SU-DHL-6 (cell line): ENCODE data around the gene ZC3H7B.

ENCODE experiments used
- EZH2phosphoT487 ChIP-seq: fragments of 200-600 bp; sonication (generic), shearing (Covaris generic); conservative IDR thresholded peaks from 2 replicates; pipeline ENCODE4 v1.6.1; 2018; ENCODE audit warnings: mild to moderate bottlenecking, antibody characterized with exemption, low read length, moderate library complexity, mixed read lengths
- TF ChIP-seq, protein P1 (sequence below): fragments of 200-600 bp; sonication (generic); IDR thresholded peaks from one replicate; pipeline ENCODE4 v1.5.1; 2017; ENCODE audit warnings: antibody characterized with exemption, mild to moderate bottlenecking, low read length, moderate library complexity; ENCODE audit not compliant: insufficient read depth, poor library complexity, severe bottlenecking

DNA sequence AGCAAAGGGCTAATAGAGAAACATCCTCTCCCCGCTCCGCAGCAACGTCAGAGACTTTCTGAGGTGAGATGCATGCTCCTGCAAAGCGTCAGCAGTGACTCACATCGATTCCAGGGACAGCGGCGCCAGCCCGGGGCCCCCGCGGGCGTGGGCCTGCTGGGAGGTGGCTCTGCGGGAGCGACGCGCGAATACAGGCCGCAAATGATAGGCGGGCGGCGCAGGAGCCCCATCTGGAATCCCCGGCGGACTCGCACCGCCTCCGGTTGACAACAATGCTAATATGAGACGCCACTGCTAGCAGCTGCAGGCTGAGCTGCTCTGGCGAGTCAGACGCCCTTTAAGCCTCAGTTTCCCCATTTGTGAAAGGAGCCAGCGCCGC lies 15.9 kb upstream of the ZC3H7B start:
- TF ChIP-seq, protein P1, sequence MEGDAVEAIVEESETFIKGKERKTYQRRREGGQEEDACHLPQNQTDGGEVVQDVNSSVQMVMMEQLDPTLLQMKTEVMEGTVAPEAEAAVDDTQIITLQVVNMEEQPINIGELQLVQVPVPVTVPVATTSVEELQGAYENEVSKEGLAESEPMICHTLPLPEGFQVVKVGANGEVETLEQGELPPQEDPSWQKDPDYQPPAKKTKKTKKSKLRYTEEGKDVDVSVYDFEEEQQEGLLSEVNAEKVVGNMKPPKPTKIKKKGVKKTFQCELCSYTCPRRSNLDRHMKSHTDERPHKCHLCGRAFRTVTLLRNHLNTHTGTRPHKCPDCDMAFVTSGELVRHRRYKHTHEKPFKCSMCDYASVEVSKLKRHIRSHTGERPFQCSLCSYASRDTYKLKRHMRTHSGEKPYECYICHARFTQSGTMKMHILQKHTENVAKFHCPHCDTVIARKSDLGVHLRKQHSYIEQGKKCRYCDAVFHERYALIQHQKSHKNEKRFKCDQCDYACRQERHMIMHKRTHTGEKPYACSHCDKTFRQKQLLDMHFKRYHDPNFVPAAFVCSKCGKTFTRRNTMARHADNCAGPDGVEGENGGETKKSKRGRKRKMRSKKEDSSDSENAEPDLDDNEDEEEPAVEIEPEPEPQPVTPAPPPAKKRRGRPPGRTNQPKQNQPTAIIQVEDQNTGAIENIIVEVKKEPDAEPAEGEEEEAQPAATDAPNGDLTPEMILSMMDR = no peak
- no peak for TF ChIP-seq EZH2phosphoT487
